ENCODE results near the gene ZCCHC17. TPM values are rescaled to one million over a fixed set of nuclear protein-coding genes. Genes with fewer than 3 reads are reported as not detected.

The ZCCHC17 gene
- total RNA-seq, 1 donor: 30.4 TPM

DNA sequence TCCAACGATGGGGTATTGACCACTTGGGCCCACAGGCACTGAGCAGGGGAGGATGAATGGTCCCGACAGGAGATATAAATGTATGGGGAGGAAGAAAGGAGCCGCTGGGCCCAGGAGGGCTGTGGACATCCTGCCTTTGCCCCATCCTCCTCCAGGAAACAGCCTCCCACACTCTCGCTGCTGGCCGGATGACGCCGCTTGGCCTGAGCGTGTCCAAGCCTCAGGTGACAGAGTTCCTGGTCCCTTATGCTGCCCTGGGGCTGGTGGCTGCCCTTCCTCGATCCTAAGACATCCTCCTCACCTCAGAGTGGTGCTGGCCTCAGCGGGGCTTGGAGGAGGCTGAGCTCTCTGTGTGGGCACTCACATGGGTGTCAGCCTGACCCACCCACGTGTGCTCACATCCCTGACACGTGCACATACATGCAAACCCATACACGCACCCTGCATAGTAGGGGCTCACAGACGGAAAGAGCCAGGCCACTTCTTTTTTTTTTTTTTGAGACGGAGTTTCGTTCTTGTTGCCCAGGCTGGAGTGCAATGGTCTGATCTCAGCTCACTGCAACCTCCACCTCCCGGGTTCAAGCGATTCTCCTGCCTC, 110.3 kb downstream of the ZCCHC17 start:
- Histone ChIP-seq H3K27ac (ENCODE audit: low read depth, low read length) (no peak overlapping the region), H2AFZ (ENCODE audit: low read length) (peak overlapping the region; percentile 10), H3K79me2 (ENCODE audit: insufficient read depth, low read length) (no peaks in the 10 kb centered on the region)

GRCh38 chr1:31408788-31409318, 112.0 kb downstream of the ZCCHC17 start:
- peak; percentile 51 for DNase-seq (ENCODE audit: insufficient read length, low spot score, missing footprints)
- TF ChIP-seq, protein P1, sequence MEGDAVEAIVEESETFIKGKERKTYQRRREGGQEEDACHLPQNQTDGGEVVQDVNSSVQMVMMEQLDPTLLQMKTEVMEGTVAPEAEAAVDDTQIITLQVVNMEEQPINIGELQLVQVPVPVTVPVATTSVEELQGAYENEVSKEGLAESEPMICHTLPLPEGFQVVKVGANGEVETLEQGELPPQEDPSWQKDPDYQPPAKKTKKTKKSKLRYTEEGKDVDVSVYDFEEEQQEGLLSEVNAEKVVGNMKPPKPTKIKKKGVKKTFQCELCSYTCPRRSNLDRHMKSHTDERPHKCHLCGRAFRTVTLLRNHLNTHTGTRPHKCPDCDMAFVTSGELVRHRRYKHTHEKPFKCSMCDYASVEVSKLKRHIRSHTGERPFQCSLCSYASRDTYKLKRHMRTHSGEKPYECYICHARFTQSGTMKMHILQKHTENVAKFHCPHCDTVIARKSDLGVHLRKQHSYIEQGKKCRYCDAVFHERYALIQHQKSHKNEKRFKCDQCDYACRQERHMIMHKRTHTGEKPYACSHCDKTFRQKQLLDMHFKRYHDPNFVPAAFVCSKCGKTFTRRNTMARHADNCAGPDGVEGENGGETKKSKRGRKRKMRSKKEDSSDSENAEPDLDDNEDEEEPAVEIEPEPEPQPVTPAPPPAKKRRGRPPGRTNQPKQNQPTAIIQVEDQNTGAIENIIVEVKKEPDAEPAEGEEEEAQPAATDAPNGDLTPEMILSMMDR (IDR thresholded peaks at IDR 0.05; ENCODE audit: extremely low read depth, low read depth, low read length): no peak
- no peaks in the 10 kb centered on the region for H3K36me3 ChIP-seq (ENCODE audit: insufficient read depth, low read length)
- H3K79me2 ChIP-seq (ENCODE audit: insufficient read depth, low read length): peaks cover 14% of the 10 kb centered on the region
- no peaks in the 10 kb centered on the region for H4K20me1 ChIP-seq (ENCODE audit: insufficient read depth, low read length)
- H3K4me2 ChIP-seq (ENCODE audit: insufficient read depth, low read length): no peak overlapping the region
- no peaks in the 10 kb centered on the region for H3K9me3 ChIP-seq (ENCODE audit: low read depth, low read length)
- H3K4me1 ChIP-seq (ENCODE audit: insufficient read depth, low read length): peaks cover 36% of the 10 kb centered on the region
- H2AFZ ChIP-seq (ENCODE audit: low read length): no peak overlapping the region
- no peaks in the 10 kb centered on the region for H3K27me3 ChIP-seq (ENCODE audit: insufficient read depth, low read length)
- no peak overlapping the region for H3K4me3 ChIP-seq (ENCODE audit: insufficient read depth, low read length)
- H3K27ac ChIP-seq (ENCODE audit: low read depth, low read length): no peak overlapping the region

More for the DNA sequence above, 110.3 kb downstream of the ZCCHC17 start:
- Histone ChIP-seq H3K4me2 (ENCODE audit: insufficient read depth, low read length) (no peak overlapping the region), H3K27me3 (ENCODE audit: insufficient read depth, low read length) (no peaks in the 10 kb centered on the region), H3K36me3 (ENCODE audit: insufficient read depth, low read length) (no peaks in the 10 kb centered on the region), H3K4me3 (ENCODE audit: insufficient read depth, low read length) (no peak overlapping the region), H3K4me1 (ENCODE audit: insufficient read depth, low read length) (peaks cover 29% of the 10 kb centered on the region), H4K20me1 (ENCODE audit: insufficient read depth, low read length) (no peaks in the 10 kb centered on the region), H3K9me3 (ENCODE audit: low read depth, low read length) (no peaks in the 10 kb centered on the region)
- TF ChIP-seq, protein P1 (IDR thresholded peaks at IDR 0.05; ENCODE audit: extremely low read depth, low read depth, low read length): no peak
- peak; percentile 17 for DNase-seq (ENCODE audit: insufficient read length, low spot score, missing footprints)

- H3K9me3 ChIP-seq (ENCODE audit: low read depth, low read length): no peaks in the 10 kb centered on the region
- peak overlapping the region; percentile 27 for H3K4me2 ChIP-seq (ENCODE audit: insufficient read depth, low read length)
- H4K20me1 ChIP-seq (ENCODE audit: insufficient read depth, low read length): no peaks in the 10 kb centered on the region
- H3K79me2 ChIP-seq (ENCODE audit: insufficient read depth, low read length): peaks cover 28% of the 10 kb centered on the region
- peak overlapping the region; percentile 2 for H3K4me3 ChIP-seq (ENCODE audit: insufficient read depth, low read length)
- peaks cover 3% of the 10 kb centered on the region for H3K36me3 ChIP-seq (ENCODE audit: insufficient read depth, low read length)
- TF ChIP-seq, protein P1 (IDR thresholded peaks at IDR 0.05; ENCODE audit: extremely low read depth, low read depth, low read length): no peak
- peak overlapping the region; percentile 40 for H3K27ac ChIP-seq (ENCODE audit: low read depth, low read length)
- DNase-seq (ENCODE audit: insufficient read length, low spot score, missing footprints): peak; percentile 94
- H3K27me3 ChIP-seq (ENCODE audit: insufficient read depth, low read length): no peaks in the 10 kb centered on the region
- H3K4me1 ChIP-seq (ENCODE audit: insufficient read depth, low read length): peaks cover 48% of the 10 kb centered on the region
- H2AFZ ChIP-seq (ENCODE audit: low read length): peak overlapping the region; percentile 20
Measured at GRCh38 chr1:31409946-31410858, 113.4 kb downstream of the ZCCHC17 start.

- H3K4me1 ChIP-seq (ENCODE audit: insufficient read depth, low read length): peaks cover 55% of the 10 kb centered on the region
- H3K9me3 ChIP-seq (ENCODE audit: low read depth, low read length): no peaks in the 10 kb centered on the region
- no peaks in the 10 kb centered on the region for H3K27me3 ChIP-seq (ENCODE audit: insufficient read depth, low read length)
- TF ChIP-seq, protein P1 (IDR thresholded peaks at IDR 0.05; ENCODE audit: extremely low read depth, low read depth, low read length): no peak
- peaks cover 34% of the 10 kb centered on the region for H3K79me2 ChIP-seq (ENCODE audit: insufficient read depth, low read length)
- peak overlapping the region; percentile 40 for H3K27ac ChIP-seq (ENCODE audit: low read depth, low read length)
- H4K20me1 ChIP-seq (ENCODE audit: insufficient read depth, low read length): peaks cover 4% of the 10 kb centered on the region
- peak; percentile 92 for DNase-seq (ENCODE audit: insufficient read length, low spot score, missing footprints)
- peak overlapping the region; percentile 1 for H3K4me3 ChIP-seq (ENCODE audit: insufficient read depth, low read length)
- peaks cover 9% of the 10 kb centered on the region for H3K36me3 ChIP-seq (ENCODE audit: insufficient read depth, low read length)
- H3K4me2 ChIP-seq (ENCODE audit: insufficient read depth, low read length): peak overlapping the region; percentile 27
- H2AFZ ChIP-seq (ENCODE audit: low read length): no peak overlapping the region
Measured at GRCh38 chr1:31410871-31411270, 114.0 kb downstream of the ZCCHC17 start.
